Articular chondrocyte of knee joint (primary cell): ENCODE results near the gene OR2L8. TPM values are rescaled to one million over a fixed set of nuclear protein-coding genes. Genes with fewer than 3 reads are reported as not detected.

Experiments used
- small RNA-seq: library from RNA; depleted of rRNA; stranded (forward); fragments of <200 nt; gene quantifications from one replicate; pipeline ENCODE3, GENCODE V24; 2012
- total RNA-seq: library from RNA; depleted of rRNA; stranded (reverse); fragments of >200 nt; gene quantifications from 2 replicates; pipeline ENCODE4 v1.2.3, GENCODE V29; 2012

Gene OR2L8
- not detected in 2 replicates for total RNA-seq

GRCh38 chr1:247948558-247948957 is at the start of gene OR2L8:
Gene OR2L8, plus strand, starts transcription at chr1:247948858. Its CDS starts 0 bp downstream, at chr1:247948858.

GRCh38 chr1:247919952-247920351 is 28.7 kb upstream of the OR2L8 start, which contains the start of gene OR2T8:
Gene OR2T8, plus strand, starts transcription at chr1:247920252. Its CDS starts 766 bp downstream, at chr1:247921018.

GRCh38 chr1:247924868-247925267 is 23.8 kb upstream of the OR2L8 start, which contains the start of gene OR2AJ1:
Gene OR2AJ1, plus strand, starts transcription at chr1:247924889. Its CDS starts 8,880 bp downstream, at chr1:247933769.

GRCh38 chr1:247964933-247965332 is 16.3 kb downstream of the OR2L8 start, which contains the start of gene OR2AK2:
Gene OR2AK2, plus strand, starts transcription at chr1:247965233. Its CDS starts 144 bp downstream, at chr1:247965377.

Small RNAs within 50 kb of the gene (small RNA-seq; reads per million reads assigned to genes)
- not detected for gene RF00019

Other genes with a start within 250 kb of the OR2L8 start
- not detected in 2 replicates for gene OR6F1, start 232.2 kb upstream of the OR2L8 start, total RNA-seq
- not detected in 2 replicates for gene OR14K1, start 210.2 kb upstream of the OR2L8 start, total RNA-seq
- gene OR14A2, start 200.7 kb upstream of the OR2L8 start, total RNA-seq = not detected in 2 replicates
- gene OR1C1, start 188.3 kb upstream of the OR2L8 start, total RNA-seq = not detected in 2 replicates
- not detected in 2 replicates for gene OR14A16, start 124.7 kb upstream of the OR2L8 start, total RNA-seq
- not detected in 2 replicates for gene OR11L1, start 107.0 kb upstream of the OR2L8 start, total RNA-seq
- gene TRIM58, start 91.7 kb upstream of the OR2L8 start, total RNA-seq = 0.43 and 0.65 TPM in 2 replicates
- 0.11 and 0.39 TPM in 2 replicates for gene OR2W3, start 53.3 kb upstream of the OR2L8 start, total RNA-seq
- gene OR2T8, start 28.6 kb upstream of the OR2L8 start, total RNA-seq = not detected in 2 replicates
- not detected in 2 replicates for gene OR2AJ1, start 24.0 kb upstream of the OR2L8 start, total RNA-seq
- not detected in 2 replicates for gene OR2AK2, start 16.4 kb downstream of the OR2L8 start, total RNA-seq
- 0.13 TPM in 1 of 2 replicates, not detected in the other for gene OR2L5, start 64.8 kb downstream of the OR2L8 start, total RNA-seq
- gene OR2L2, start 81.2 kb downstream of the OR2L8 start, total RNA-seq = under 0.01 TPM in 2 replicates
- not detected in 2 replicates for gene OR2L3, start 98.0 kb downstream of the OR2L8 start, total RNA-seq
- gene OR2L13, start 146.3 kb downstream of the OR2L8 start, total RNA-seq = not detected in 2 replicates
- not detected in 2 replicates for gene OR2M5, start 196.3 kb downstream of the OR2L8 start, total RNA-seq
- gene OR2M2, start 226.0 kb downstream of the OR2L8 start, total RNA-seq = not detected in 2 replicates
- not detected in 2 replicates for gene OR2M3, start 248.4 kb downstream of the OR2L8 start, total RNA-seq